ENCODE measurements around the gene SIK2. TPM values are rescaled to one million over a fixed set of nuclear protein-coding genes. Genes with fewer than 3 reads are reported as not detected.

Gene SIK2
- total RNA-seq, 1 donor from 2014 or later, result 8.2 TPM

DNA sequence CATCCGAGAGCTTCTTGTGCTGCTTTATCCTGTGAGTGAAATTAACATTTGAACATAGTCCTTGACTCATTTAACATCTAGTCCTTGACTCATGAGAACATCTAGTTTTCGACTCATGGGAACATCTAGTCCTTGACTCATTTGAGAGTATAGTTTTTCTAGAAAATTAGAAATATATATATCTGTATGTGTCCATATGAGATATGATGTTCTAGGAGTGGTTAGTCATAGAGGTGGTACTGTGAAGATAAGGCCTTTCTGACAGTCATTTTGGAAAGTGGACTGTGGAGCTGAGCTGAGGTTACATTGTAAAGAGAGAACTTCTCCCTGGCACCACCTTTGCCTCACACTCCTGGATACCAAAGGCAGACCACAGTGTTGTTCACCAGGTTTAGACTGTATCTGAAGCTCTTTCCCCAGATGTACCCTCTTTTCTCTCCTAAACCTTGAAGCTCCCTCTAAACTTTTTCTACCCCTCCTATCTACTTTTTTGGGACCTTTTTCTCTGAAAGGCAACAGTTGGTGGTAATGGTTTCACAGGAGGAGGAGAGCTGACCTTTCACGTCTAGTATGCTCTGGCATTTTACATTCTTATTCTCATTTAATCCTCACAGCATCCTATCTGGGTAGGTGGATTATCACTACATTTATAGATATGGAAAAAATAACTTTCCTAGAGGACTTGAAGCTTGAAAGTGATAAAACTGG is 96.8 kb downstream of the SIK2 start:
- Histone ChIP-seq H3K4me3 (no peak overlapping the region), H3K27ac (no peak overlapping the region), H3K9me3 (no peaks in the 10 kb centered on the region), H3K27me3 (no peaks in the 10 kb centered on the region), H3K36me3 (peaks cover 2 to 22% of the 10 kb centered on the region in 2 donors), H3K4me1 (no peaks in the 10 kb centered on the region)
- intact Hi-C loops (cut with DNase I), result no loop called here
- no peak for DNase-seq (ENCODE audit: low spot score in 2 of 2)
- TF ChIP-seq, protein P1, sequence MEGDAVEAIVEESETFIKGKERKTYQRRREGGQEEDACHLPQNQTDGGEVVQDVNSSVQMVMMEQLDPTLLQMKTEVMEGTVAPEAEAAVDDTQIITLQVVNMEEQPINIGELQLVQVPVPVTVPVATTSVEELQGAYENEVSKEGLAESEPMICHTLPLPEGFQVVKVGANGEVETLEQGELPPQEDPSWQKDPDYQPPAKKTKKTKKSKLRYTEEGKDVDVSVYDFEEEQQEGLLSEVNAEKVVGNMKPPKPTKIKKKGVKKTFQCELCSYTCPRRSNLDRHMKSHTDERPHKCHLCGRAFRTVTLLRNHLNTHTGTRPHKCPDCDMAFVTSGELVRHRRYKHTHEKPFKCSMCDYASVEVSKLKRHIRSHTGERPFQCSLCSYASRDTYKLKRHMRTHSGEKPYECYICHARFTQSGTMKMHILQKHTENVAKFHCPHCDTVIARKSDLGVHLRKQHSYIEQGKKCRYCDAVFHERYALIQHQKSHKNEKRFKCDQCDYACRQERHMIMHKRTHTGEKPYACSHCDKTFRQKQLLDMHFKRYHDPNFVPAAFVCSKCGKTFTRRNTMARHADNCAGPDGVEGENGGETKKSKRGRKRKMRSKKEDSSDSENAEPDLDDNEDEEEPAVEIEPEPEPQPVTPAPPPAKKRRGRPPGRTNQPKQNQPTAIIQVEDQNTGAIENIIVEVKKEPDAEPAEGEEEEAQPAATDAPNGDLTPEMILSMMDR (IDR thresholded peaks at IDR 0.05), result no peak

DNA sequence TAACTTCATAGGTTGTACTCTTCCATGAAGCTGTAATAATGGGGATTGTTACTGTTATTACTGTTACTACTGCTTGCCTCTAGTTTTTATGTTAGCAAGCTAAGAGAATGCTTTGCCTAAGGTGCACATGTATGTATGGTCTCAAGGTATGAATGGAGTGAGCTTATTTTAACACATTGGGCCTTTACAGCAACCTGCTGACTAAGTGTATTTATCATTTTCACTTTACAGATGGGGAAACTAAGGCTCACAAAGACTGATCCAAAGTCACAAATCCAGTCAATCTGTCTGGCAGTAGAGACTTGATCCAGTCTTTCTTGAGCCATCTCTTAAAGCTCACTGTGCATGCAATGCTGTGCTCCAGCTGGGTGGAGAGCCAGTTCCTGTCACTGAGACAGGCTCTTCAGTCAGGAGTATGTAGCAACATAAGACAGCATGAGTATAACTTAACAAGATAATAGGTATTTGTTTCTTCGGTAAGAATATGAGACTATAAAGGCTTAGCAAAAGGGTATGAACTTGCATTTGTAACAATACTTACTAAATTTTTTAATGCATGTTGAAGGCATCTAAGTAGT is 97.4 kb downstream of the SIK2 start:
- intact Hi-C loops (cut with DNase I), result loop anchor here (10.0 kb wide), 1 partner anchor 605 kb away; no protein-coding TSS in a partner anchor
- Histone ChIP-seq H3K36me3 (peaks cover 8 to 28% of the 10 kb centered on the region in 2 donors), H3K4me3 (no peak overlapping the region), H3K27ac (no peak overlapping the region), H3K4me1 (no peaks in the 10 kb centered on the region), H3K9me3 (no peaks in the 10 kb centered on the region), H3K27me3 (no peaks in the 10 kb centered on the region)
- no peak for DNase-seq (ENCODE audit: low spot score in 2 of 2)
- TF ChIP-seq, protein P1 (IDR thresholded peaks at IDR 0.05), result no peak

DNA sequence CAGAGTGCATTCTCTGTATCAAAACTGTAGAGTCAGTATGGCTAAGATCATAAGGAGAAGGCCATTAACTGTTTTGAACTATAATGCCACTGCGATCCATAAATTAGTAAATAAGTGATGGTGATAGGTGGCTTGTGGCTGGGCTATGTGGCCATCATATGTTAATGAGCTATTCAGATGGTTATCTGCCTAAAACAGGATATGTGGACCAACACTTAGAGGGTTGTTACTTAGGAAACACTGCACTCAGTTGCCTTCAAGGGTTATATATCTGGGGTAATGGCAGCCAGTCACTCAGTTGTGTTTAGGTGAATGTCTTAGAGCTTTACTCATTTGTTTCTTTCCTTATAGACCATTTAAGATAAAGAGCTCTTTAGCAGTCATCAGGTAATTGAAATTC is 97.9 kb downstream of the SIK2 start:
- Histone ChIP-seq H3K4me3 (no peak overlapping the region), H3K27ac (no peak overlapping the region), H3K4me1 (no peaks in the 10 kb centered on the region), H3K9me3 (no peaks in the 10 kb centered on the region), H3K27me3 (no peaks in the 10 kb centered on the region), H3K36me3 (peaks cover 8 to 33% of the 10 kb centered on the region in 2 donors)
- TF ChIP-seq, protein P1 (IDR thresholded peaks at IDR 0.05), result no peak
- intact Hi-C loops (cut with DNase I), result loop anchor here (10.0 kb wide), 1 partner anchor 605 kb away; no protein-coding TSS in a partner anchor
- no peak for DNase-seq (ENCODE audit: low spot score in 2 of 2)

DNA sequence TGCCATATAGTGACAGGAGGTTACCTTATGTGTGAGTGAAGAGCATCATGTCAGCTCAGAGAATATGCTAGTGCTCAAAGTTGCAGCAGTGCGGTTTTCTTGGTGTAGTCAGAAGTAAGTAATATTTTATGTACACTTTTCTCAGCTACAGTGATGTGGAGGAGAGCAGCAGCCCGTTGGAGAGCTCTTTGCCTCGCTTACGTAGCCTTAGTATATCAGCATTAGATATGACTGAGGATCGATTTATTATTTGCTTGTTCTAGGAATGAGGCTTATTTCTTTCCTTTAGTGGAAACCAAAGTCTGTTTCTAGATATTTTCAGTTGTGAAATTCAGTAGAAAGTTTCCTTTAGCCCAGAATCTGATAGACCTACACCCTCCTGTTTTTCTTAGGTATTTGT is 100.4 kb downstream of the SIK2 start:
- H3K9me3 ChIP-seq, result no peaks in the 10 kb centered on the region
- intact Hi-C loops (cut with DNase I), result loop anchor here (10.0 kb wide), 1 partner anchor 608 kb away; no protein-coding TSS in a partner anchor
- H3K27ac ChIP-seq, result no peak overlapping the region
- no peaks in the 10 kb centered on the region for H3K27me3 ChIP-seq
- DNase-seq (ENCODE audit: low spot score in 2 of 2), result no peak
- H3K4me3 ChIP-seq, result no peak overlapping the region
- no peaks in the 10 kb centered on the region for H3K4me1 ChIP-seq
- TF ChIP-seq, protein P1 (IDR thresholded peaks at IDR 0.05), result no peak
- peaks cover 8 to 42% of the 10 kb centered on the region in 2 donors for H3K36me3 ChIP-seq

DNA sequence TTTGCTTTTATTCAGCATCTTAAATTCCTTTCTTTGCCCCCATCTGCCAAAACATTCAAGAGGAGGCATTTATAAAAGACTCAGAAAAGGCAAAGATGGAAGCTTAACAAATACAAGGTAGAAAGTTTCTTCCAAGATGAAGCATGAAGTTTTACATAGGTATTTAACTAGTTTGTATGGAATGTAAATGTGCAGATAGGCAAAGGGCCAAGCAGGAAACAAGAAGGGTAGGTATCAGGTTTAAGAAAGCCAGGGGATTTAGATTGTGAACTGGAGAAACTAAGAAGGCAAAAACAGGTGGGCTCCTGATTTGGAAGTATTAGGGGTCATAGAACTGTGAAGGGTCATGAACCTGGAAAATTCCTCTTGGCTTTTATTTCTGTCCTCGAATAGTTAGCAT is 101.3 kb downstream of the SIK2 start:
- peaks cover 8 to 42% of the 10 kb centered on the region in 2 donors for H3K36me3 ChIP-seq
- intact Hi-C loops (cut with DNase I), result loop anchor here (10.0 kb wide), 1 partner anchor 609 kb away; no protein-coding TSS in a partner anchor

More for the DNA sequence above, 101.3 kb downstream of the SIK2 start:
- no peak overlapping the region for H3K4me3 ChIP-seq
- TF ChIP-seq, protein P1 (IDR thresholded peaks at IDR 0.05), result no peak
- H3K4me1 ChIP-seq, result no peaks in the 10 kb centered on the region
- DNase-seq (ENCODE audit: low spot score in 2 of 2), result no peak
- no peak overlapping the region for H3K27ac ChIP-seq
- H3K27me3 ChIP-seq, result no peaks in the 10 kb centered on the region
- H3K9me3 ChIP-seq, result no peaks in the 10 kb centered on the region

Data from ascending aorta (tissue), 2 donors.